A673 (cell line): ENCODE results near the gene RSPH10B2. TPM values are rescaled to one million over a fixed set of nuclear protein-coding genes. Genes with fewer than 3 reads are reported as not detected.
A peak's percentile ranks its signal among the peaks of the same experiment; 100 is the strongest.
"Not testable (repeated sequence)": the region's sequence is repeated elsewhere in the genome, so short reads cannot be mapped to it uniquely, and the experiment has no call there.

Source experiments
- BruUV-seq: library from RNA; stranded (reverse); fragments of 400-500 nt; replicated peaks from 2 replicates; lab custom pipeline; 2021; lab: Mats Ljungman, UMichigan
- CTCF ChIA-PET: fragments of 300-600 bp; sonication (Branson Sonifier 250); formaldehyde crosslinking; loops from one replicate; lab custom pipeline; 2022; ENCODE audit warnings: antibody characterized with exemption; lab: Charles Lee
- POLR2A ChIA-PET: fragments of 300-600 bp; sonication (Branson Sonifier 250); formaldehyde crosslinking; loops from one replicate; lab custom pipeline; 2022; ENCODE audit warnings: antibody characterized with exemption; ENCODE audit not compliant: low non-redundant PET; lab: Charles Lee
- DNase-seq: peaks from one replicate; pipeline ENCODE4 v3.0.0-alpha.2; 2015; ENCODE audit warnings: low spot score
- H3K27ac ChIP-seq: fragments of 200-600 bp; sonication (generic); 2 replicates; pipeline ENCODE4 v1.5.1; 2016; ENCODE audit warnings: mixed run types, low read depth, mild to moderate bottlenecking, mixed read lengths, antibody characterized with exemption, low read length; ENCODE audit not compliant: poor library complexity, severe bottlenecking
- H3K27me3 ChIP-seq: fragments of 200-600 bp; sonication (generic); replicated peaks from 2 replicates; pipeline ENCODE4 v1.6.1; 2017; ENCODE audit warnings: mixed run types, low read depth, mild to moderate bottlenecking, mixed read lengths, antibody characterized with exemption, low read length; ENCODE audit not compliant: insufficient read depth, poor library complexity
- H3K36me3 ChIP-seq: fragments of 200-600 bp; sonication (generic); 2 replicates; pipeline ENCODE4 v1.6.1; 2016; ENCODE audit warnings: mixed run types, mild to moderate bottlenecking, mixed read lengths, antibody characterized with exemption, low read length; ENCODE audit not compliant: insufficient read depth, poor library complexity, severe bottlenecking
- H3K4me1 ChIP-seq: fragments of 200-600 bp; sonication (generic); 2 replicates; pipeline ENCODE4 v1.6.1; 2017; ENCODE audit warnings: mixed run types, mild to moderate bottlenecking, mixed read lengths, antibody characterized with exemption, low read length; ENCODE audit not compliant: insufficient read depth, poor library complexity, severe bottlenecking
- H3K4me3 ChIP-seq: fragments of 200-600 bp; sonication (generic); 2 replicates; pipeline ENCODE4 v1.5.1; 2016; ENCODE audit warnings: low read depth, mixed run types, mild to moderate bottlenecking, mixed read lengths, low read length; ENCODE audit not compliant: poor library complexity, severe bottlenecking
- H3K9me3 ChIP-seq: fragments of 200-600 bp; sonication (generic); 2 replicates; pipeline ENCODE4 v1.6.1; 2016; ENCODE audit warnings: mixed run types, low read depth, mild to moderate bottlenecking, mixed read lengths, antibody characterized with exemption, low read length; ENCODE audit not compliant: poor library complexity, severe bottlenecking
- CTCF ChIP-seq: fragments of 300-800, 200-600 bp; sonication (generic); conservative IDR thresholded peaks from 2 replicates; pipeline ENCODE4 v1.5.1; 2017; ENCODE audit warnings: low read depth, mild to moderate bottlenecking, antibody characterized with exemption, low read length, moderate library complexity, mixed read lengths
- EZH2 ChIP-seq: fragments of 200-600 bp; sonication (generic); IDR thresholded peaks from 2 replicates; pipeline ENCODE4 v1.6.1; 2017; ENCODE audit warnings: borderline replicate concordance, low read depth, mild to moderate bottlenecking, mixed read lengths, antibody characterized with exemption, low read length; ENCODE audit not compliant: poor library complexity, severe bottlenecking
- intact Hi-C: fragments of 100-400 bp; cut with micrococcal nuclease; formaldehyde crosslinking; loops from one replicate; pipeline ENCODE4 v1.10.0; 2022; ENCODE audit not compliant: unreplicated experiment
- total RNA-seq: library from RNA; stranded (reverse); gene quantifications from 2 replicates; pipeline ENCODE4 v1.2.3, GENCODE V29; 2021

RSPH10B2 gene
- total RNA-seq, 1 experiment from 2014 or later, result 0.34 TPM

- intact Hi-C loops, result no loop called here
- DNase-seq, result peak; percentile 37
- POLR2A ChIA-PET, result no interaction called here
- no TSS peak for BruUV-seq
- H3K27me3 ChIP-seq, result no peaks in the 10 kb centered on the region
- H3K27ac ChIP-seq, result peak overlapping the region; percentile 96
- no peaks in the 10 kb centered on the region for H3K9me3 ChIP-seq
- H3K4me1 ChIP-seq, result no peaks in the 10 kb centered on the region
- TF ChIP-seq CTCF (no peak), EZH2 (no peak)
- peak overlapping the region; percentile 100 for H3K4me3 ChIP-seq
- H3K36me3 ChIP-seq, result peaks cover 14% of the 10 kb centered on the region
- CTCF ChIA-PET, result no interaction called here
Measured at GRCh38 chr7:6730343-6730633, 23.6 kb upstream of the RSPH10B2 start.

DNA sequence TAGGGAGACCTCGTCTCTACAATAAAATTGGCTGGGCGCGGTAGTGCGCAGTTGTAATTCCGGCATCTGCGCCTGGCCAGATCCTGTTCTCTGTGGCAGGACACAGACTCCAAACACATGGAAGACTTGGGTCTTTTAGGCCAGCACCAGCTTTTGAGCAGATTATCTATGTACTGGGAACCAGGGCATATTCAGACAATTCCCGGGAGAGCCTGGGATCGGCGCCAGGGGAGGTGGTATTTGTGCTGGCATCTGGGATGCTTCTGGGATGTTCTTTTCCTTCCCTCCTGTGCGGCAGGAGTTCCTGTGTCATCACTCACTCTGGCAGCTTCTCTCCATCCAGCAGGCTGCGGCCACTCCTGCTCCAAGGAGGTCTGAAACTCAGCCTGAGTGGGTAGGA, 15.5 kb upstream of the RSPH10B2 start:
- H3K9me3 ChIP-seq, DNase-seq, CTCF ChIA-PET, H3K27ac ChIP-seq, intact Hi-C loops, H3K27me3 ChIP-seq, H3K4me3 ChIP-seq, BruUV-seq, POLR2A ChIA-PET, H3K4me1 ChIP-seq: not testable (repeated sequence)
- peaks cover 25% of the 10 kb centered on the region for H3K36me3 ChIP-seq

DNA sequence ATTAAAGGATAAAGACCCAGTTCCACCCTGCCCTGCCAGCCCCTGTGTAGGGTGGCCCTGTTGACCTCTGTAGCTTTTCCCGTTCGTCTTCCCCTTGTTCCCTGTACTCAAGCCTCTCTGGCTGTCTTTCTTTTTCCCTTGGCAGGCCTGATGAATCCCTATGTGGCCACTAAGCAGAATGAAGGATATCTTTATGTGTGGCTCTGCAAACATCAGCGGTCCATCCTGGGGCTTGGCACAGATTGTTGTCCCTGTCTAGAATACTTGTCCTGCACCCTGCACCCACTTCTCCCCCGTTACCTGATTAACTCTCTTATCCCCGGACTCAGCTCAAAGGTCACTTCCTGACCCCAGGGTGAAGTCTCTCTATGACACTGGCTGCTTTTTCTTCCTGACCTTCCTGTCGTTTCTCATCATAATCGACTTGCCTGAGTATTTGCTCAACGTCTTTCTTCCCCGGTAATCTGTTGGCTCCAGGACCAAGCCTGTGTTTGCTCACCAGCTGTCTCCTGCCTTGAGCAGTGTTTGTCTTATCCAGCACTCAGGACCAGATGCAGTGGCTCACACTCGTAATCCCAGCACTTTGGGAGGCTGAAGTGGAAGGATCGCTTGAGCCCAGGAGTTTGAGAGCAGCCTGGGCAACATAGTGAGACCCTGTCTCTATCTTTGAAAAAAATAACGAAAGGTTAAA, 9.3 kb upstream of the RSPH10B2 start:
- intact Hi-C loops, H3K4me1 ChIP-seq, CTCF ChIA-PET, H3K4me3 ChIP-seq, DNase-seq, H3K9me3 ChIP-seq, BruUV-seq, H3K27ac ChIP-seq, POLR2A ChIA-PET, H3K36me3 ChIP-seq, H3K27me3 ChIP-seq: not testable (repeated sequence)

GRCh38 chr7:6749335-6749734, 4.6 kb upstream of the RSPH10B2 start:
- H3K27me3 ChIP-seq, H3K27ac ChIP-seq, DNase-seq, H3K4me3 ChIP-seq, H3K9me3 ChIP-seq, H3K36me3 ChIP-seq, CTCF ChIA-PET, BruUV-seq, H3K4me1 ChIP-seq, POLR2A ChIA-PET, intact Hi-C loops: not testable (repeated sequence)

- H3K27me3 ChIP-seq, BruUV-seq, intact Hi-C loops, CTCF ChIA-PET, H3K9me3 ChIP-seq, H3K4me1 ChIP-seq, H3K27ac ChIP-seq, DNase-seq, POLR2A ChIA-PET, H3K4me3 ChIP-seq, H3K36me3 ChIP-seq: not testable (repeated sequence)
Measured at GRCh38 chr7:6750173-6750572, 3.7 kb upstream of the RSPH10B2 start.

- DNase-seq, CTCF ChIA-PET, H3K9me3 ChIP-seq, POLR2A ChIA-PET, BruUV-seq, H3K27me3 ChIP-seq, H3K4me1 ChIP-seq, H3K27ac ChIP-seq, H3K4me3 ChIP-seq, intact Hi-C loops, H3K36me3 ChIP-seq: not testable (repeated sequence)
Measured at GRCh38 chr7:6761186-6761585, 7.3 kb downstream of the RSPH10B2 start.

GRCh38 chr7:6781581-6781980, 27.7 kb downstream of the RSPH10B2 start:
- H3K4me1 ChIP-seq, H3K4me3 ChIP-seq, H3K36me3 ChIP-seq, H3K27ac ChIP-seq, intact Hi-C loops, BruUV-seq, POLR2A ChIA-PET, CTCF ChIA-PET, H3K27me3 ChIP-seq, H3K9me3 ChIP-seq, DNase-seq: not testable (repeated sequence)
